HepG2 (cell line): ENCODE data around the gene TACC3. TPM values are rescaled to one million over a fixed set of nuclear protein-coding genes. Genes with fewer than 3 reads are reported as not detected.
A peak's percentile ranks its signal among the peaks of the same experiment; 100 is the strongest.

Experiments
- BRD4 ChIP-seq: sonication (generic); formaldehyde crosslinking; IDR thresholded peaks from 2 replicates; pipeline ENCODE4 v1.4.0; 2020; ENCODE audit warnings: missing genetic modification reagents
- ERF ChIP-seq: IDR thresholded peaks from 2 replicates; pipeline ENCODE4 v1.6.1; 2018; ENCODE audit warnings: missing biosample characterization, missing genetic modification reagents
- FOXO1 ChIP-seq: sonication (generic); formaldehyde crosslinking; IDR thresholded peaks from 2 replicates; pipeline ENCODE4 v1.4.0; 2020; ENCODE audit warnings: missing genetic modification reagents
- GMEB1 ChIP-seq: sonication (generic); formaldehyde crosslinking; IDR thresholded peaks from 2 replicates; pipeline ENCODE4 v1.5.1; 2020; ENCODE audit warnings: missing genetic modification reagents, mild to moderate bottlenecking, borderline replicate concordance
- HIC2 ChIP-seq: sonication (generic); formaldehyde crosslinking; IDR thresholded peaks from 2 replicates; pipeline ENCODE4 v1.9.0; 2022; ENCODE audit warnings: low read depth, missing genetic modification reagents
- LRRFIP1 ChIP-seq: sonication (generic); formaldehyde crosslinking; conservative IDR thresholded peaks from 2 replicates; pipeline ENCODE4 v1.4.0; 2020; ENCODE audit warnings: missing genetic modification reagents
- MYPOP ChIP-seq: sonication (generic); formaldehyde crosslinking; IDR thresholded peaks from 2 replicates; pipeline ENCODE4 v1.8.1; 2023; ENCODE audit warnings: mild to moderate bottlenecking, moderate library complexity, missing genetic modification reagents
- NFIC ChIP-seq: IDR thresholded peaks from 2 replicates; pipeline ENCODE4 v1.6.1; 2012; ENCODE audit warnings: mild to moderate bottlenecking, low read length, inconsistent platforms
- NPAS2 ChIP-seq: sonication (generic); formaldehyde crosslinking; IDR thresholded peaks from 2 replicates; pipeline ENCODE4 v1.8.0; 2022; ENCODE audit warnings: mild to moderate bottlenecking, missing genetic modification reagents, borderline replicate concordance
- RCOR2 ChIP-seq: IDR thresholded peaks from 2 replicates; pipeline ENCODE4 v1.6.1; 2016; ENCODE audit warnings: missing biosample characterization, missing genetic modification reagents
- RELA ChIP-seq: sonication (generic); formaldehyde crosslinking; IDR thresholded peaks from 2 replicates; pipeline ENCODE4 v1.4.0; 2020; ENCODE audit warnings: missing genetic modification reagents
- TEAD2 ChIP-seq: sonication (generic); formaldehyde crosslinking; IDR thresholded peaks from 2 replicates; pipeline ENCODE4 v1.9.0; 2021; ENCODE audit warnings: missing genetic modification reagents
- TEF ChIP-seq: sonication (generic); formaldehyde crosslinking; IDR thresholded peaks from 2 replicates; pipeline ENCODE4 v1.5.0; 2020; ENCODE audit warnings: missing genetic modification reagents
- THAP9 ChIP-seq: sonication (generic); formaldehyde crosslinking; IDR thresholded peaks from 2 replicates; pipeline ENCODE4; 2020; ENCODE audit warnings: missing genetic modification reagents, mild to moderate bottlenecking, borderline replicate concordance
- ZMAT3 ChIP-seq: sonication (generic); formaldehyde crosslinking; conservative IDR thresholded peaks from 2 replicates; pipeline ENCODE4 v1.7.0; 2021; ENCODE audit warnings: missing genetic modification reagents
- ZNF160 ChIP-seq: sonication (generic); formaldehyde crosslinking; IDR thresholded peaks from 2 replicates; pipeline ENCODE4 v1.8.0; 2022; ENCODE audit warnings: mild to moderate bottlenecking, inconsistent platforms, missing genetic modification reagents
- ZNF572 ChIP-seq: sonication (generic); formaldehyde crosslinking; IDR thresholded peaks from 2 replicates; pipeline ENCODE4 v1.5.1; 2020; ENCODE audit warnings: mild to moderate bottlenecking, missing genetic modification reagents
- ZSCAN29 ChIP-seq: sonication (generic); formaldehyde crosslinking; conservative IDR thresholded peaks from 2 replicates; pipeline ENCODE4 v1.4.0; 2020; ENCODE audit warnings: mild to moderate bottlenecking, missing genetic modification reagents
- polyA plus RNA-seq, 8 experiments: library from polyadenylated mRNA; depleted of rRNA in 3 of 8; stranded (reverse) in 7 of 8; unstranded in 1 of 8; fragments of >200 nt; fragmentation: Illumina TruSeq in 4 of 8; extraction: Trizol in 4 of 8; gene quantifications; 2 replicates each; pipeline versions ENCODE4 v1.2.1 to v1.2.3, GENCODE V29; 2011 to 2016; ENCODE audit warnings: low read depth in 4 of 8, missing spikeins in 1 of 8, mixed read lengths in 1 of 8; ENCODE audit not compliant: insufficient read depth in 1 of 8
- total RNA-seq, 5 experiments: library from RNA; depleted of rRNA; stranded (reverse); fragments of >200 nt; fragmentation: Illumina TruSeq; extraction: Trizol; gene quantifications; 2 replicates each; pipeline ENCODE4 v1.2.3, GENCODE V29; 2016; ENCODE audit warnings: low read depth in 1 of 5

TACC3 gene
- total and polyA plus RNA-seq, 2 of the 13 experiments (the other 11 are each of a cell fraction or from before 2014, with no cell fraction given), result 20.3 to 21.2 TPM

- TF ChIP-seq GMEB1 (CRISPR knock-in tag) (no peak), ZNF572 (no peak), THAP9 (CRISPR knock-in tag) (no peak), ERF (peak; percentile 54; the same call in 1 of the 2 replicates), RCOR2 (CRISPR knock-in tag) (peak; percentile 91), RELA (CRISPR knock-in tag) (no peak), ZSCAN29 (CRISPR knock-in tag) (no peak), NPAS2 (CRISPR knock-in tag) (no peak), LRRFIP1 (CRISPR knock-in tag) (no peak), TEF (CRISPR knock-in tag) (no peak), ZMAT3 (CRISPR knock-in tag) (no peak), MYPOP (CRISPR knock-in tag) (no peak), FOXO1 (0 out of 2 replicates have a peak, but pooled peaks have one; percentile 38), ZNF160 (no peak), TEAD2 (CRISPR knock-in tag) (no peak), NFIC (no peak), BRD4 (CRISPR knock-in tag) (peak; percentile 36; the same call in 1 of the 2 replicates), HIC2 (peak; percentile 5)
Measured at GRCh38 chr4:1777822-1778641, 56.7 kb downstream of the TACC3 start (continued).
